HepG2 (cell line): ENCODE data around the gene PDGFB. TPM values are rescaled to one million over a fixed set of nuclear protein-coding genes. Genes with fewer than 3 reads are reported as not detected.

Source experiments
- CREM ChIP-seq, 2 experiments: sonication (generic) in 1 of 2; formaldehyde crosslinking in 1 of 2; IDR thresholded peaks; 2 replicates each; pipeline versions ENCODE4 v1.4.0 to v1.6.1; 2016 to 2020; ENCODE audit warnings: antibody characterized with exemption in 1 of 2, mild to moderate bottlenecking in 1 of 2, missing genetic modification reagents in 1 of 2
- DNMT1 ChIP-seq: sonication (generic); formaldehyde crosslinking; IDR thresholded peaks from 2 replicates; pipeline ENCODE4 v1.5.1; 2020; ENCODE audit warnings: mild to moderate bottlenecking, missing genetic modification reagents
- DR1 ChIP-seq: sonication (generic); formaldehyde crosslinking; IDR thresholded peaks from 2 replicates; pipeline ENCODE4 v1.8.0; 2021; ENCODE audit warnings: mild to moderate bottlenecking, missing genetic modification reagents, inconsistent platforms
- MED13 ChIP-seq: sonication (generic); formaldehyde crosslinking; IDR thresholded peaks from 2 replicates; pipeline ENCODE4 v1.5.0; 2020; ENCODE audit warnings: missing genetic modification reagents
- MED8 ChIP-seq: sonication (generic); formaldehyde crosslinking; IDR thresholded peaks from 2 replicates; pipeline ENCODE4 v1.8.1; 2023; ENCODE audit warnings: mild to moderate bottlenecking, missing genetic modification reagents; ENCODE audit not compliant: insufficient replicate concordance
- MTF1 ChIP-seq: sonication (generic); formaldehyde crosslinking; IDR thresholded peaks from 2 replicates; pipeline ENCODE4 v1.5.0; 2020; ENCODE audit warnings: missing genetic modification reagents
- NAIF1 ChIP-seq: sonication (generic); formaldehyde crosslinking; IDR thresholded peaks from 2 replicates; pipeline ENCODE4 v1.5.0; 2020; ENCODE audit warnings: mild to moderate bottlenecking, missing genetic modification reagents, borderline replicate concordance
- RAD51 ChIP-seq: fragments of 450-650 bp; IDR thresholded peaks from 2 replicates; pipeline ENCODE4 v1.6.1; 2016; ENCODE audit warnings: borderline replicate concordance
- SMYD3 ChIP-seq: sonication (generic); formaldehyde crosslinking; IDR thresholded peaks from 2 replicates; pipeline ENCODE4 v1.8.1; 2023; ENCODE audit warnings: mild to moderate bottlenecking, missing genetic modification reagents
- ZFP36L2 ChIP-seq: sonication (generic); formaldehyde crosslinking; IDR thresholded peaks from 2 replicates; pipeline ENCODE4 v1.4.0; 2020; ENCODE audit warnings: missing genetic modification reagents
- ZMYM4 ChIP-seq: sonication (generic); formaldehyde crosslinking; IDR thresholded peaks from 2 replicates; pipeline ENCODE4 v1.8.1; 2023; ENCODE audit warnings: mild to moderate bottlenecking, missing genetic modification reagents
- ZNF432 ChIP-seq: sonication (generic); formaldehyde crosslinking; IDR thresholded peaks from 2 replicates; pipeline ENCODE4 v1.5.0; 2020; ENCODE audit warnings: missing genetic modification reagents, mild to moderate bottlenecking, borderline replicate concordance
- ZNF747 ChIP-seq: sonication (generic); formaldehyde crosslinking; IDR thresholded peaks from 2 replicates; pipeline ENCODE4 v1.8.1; 2023; ENCODE audit warnings: missing genetic modification reagents, mild to moderate bottlenecking, borderline replicate concordance
- ZNF781 ChIP-seq: sonication (generic); formaldehyde crosslinking; IDR thresholded peaks from 2 replicates; pipeline ENCODE4 v1.5.1; 2020; ENCODE audit warnings: borderline replicate concordance, mild to moderate bottlenecking, missing genetic modification reagents; ENCODE audit errors: not compliant biosample characterization
- polyA plus RNA-seq, 8 experiments: library from polyadenylated mRNA; depleted of rRNA in 3 of 8; stranded (reverse) in 7 of 8; unstranded in 1 of 8; fragments of >200 nt; fragmentation: Illumina TruSeq in 4 of 8; extraction: Trizol in 4 of 8; gene quantifications; 2 replicates each; pipeline versions ENCODE4 v1.2.1 to v1.2.3, GENCODE V29; 2011 to 2016; ENCODE audit warnings: low read depth in 4 of 8, missing spikeins in 1 of 8, mixed read lengths in 1 of 8; ENCODE audit not compliant: insufficient read depth in 1 of 8
- total RNA-seq, 5 experiments: library from RNA; depleted of rRNA; stranded (reverse); fragments of >200 nt; fragmentation: Illumina TruSeq; extraction: Trizol; gene quantifications; 2 replicates each; pipeline ENCODE4 v1.2.3, GENCODE V29; 2016; ENCODE audit warnings: low read depth in 1 of 5
- TF ChIP-seq, protein P1 (sequence below): sonication (generic); formaldehyde crosslinking; IDR thresholded peaks from 2 replicates; pipeline ENCODE4 v1.4.0; 2020; ENCODE audit warnings: missing genetic modification reagents
- TF ChIP-seq, protein P2 (sequence below): sonication (generic); formaldehyde crosslinking; conservative IDR thresholded peaks from 2 replicates; pipeline ENCODE4 v1.4.0; 2020; ENCODE audit warnings: missing genetic modification reagents
- TF ChIP-seq, protein P3 (sequence below): sonication (generic); formaldehyde crosslinking; IDR thresholded peaks from 2 replicates; pipeline ENCODE4 v1.4.0; 2020; ENCODE audit warnings: missing genetic modification reagents
- TF ChIP-seq, protein P4 (sequence below): sonication (generic); formaldehyde crosslinking; IDR thresholded peaks from 2 replicates; pipeline ENCODE4 v1.4.0; 2020; ENCODE audit warnings: mild to moderate bottlenecking, low read depth, missing genetic modification reagents
- TF ChIP-seq, protein P5 (sequence below): IDR thresholded peaks from 2 replicates; pipeline ENCODE4 v1.6.1; 2018; ENCODE audit warnings: missing genetic modification reagents

Gene PDGFB
- total and polyA plus RNA-seq, 2 of the 13 experiments (the other 11 are each of a cell fraction or from before 2014, with no cell fraction given) = 1.4 to 10.1 TPM

DNA sequence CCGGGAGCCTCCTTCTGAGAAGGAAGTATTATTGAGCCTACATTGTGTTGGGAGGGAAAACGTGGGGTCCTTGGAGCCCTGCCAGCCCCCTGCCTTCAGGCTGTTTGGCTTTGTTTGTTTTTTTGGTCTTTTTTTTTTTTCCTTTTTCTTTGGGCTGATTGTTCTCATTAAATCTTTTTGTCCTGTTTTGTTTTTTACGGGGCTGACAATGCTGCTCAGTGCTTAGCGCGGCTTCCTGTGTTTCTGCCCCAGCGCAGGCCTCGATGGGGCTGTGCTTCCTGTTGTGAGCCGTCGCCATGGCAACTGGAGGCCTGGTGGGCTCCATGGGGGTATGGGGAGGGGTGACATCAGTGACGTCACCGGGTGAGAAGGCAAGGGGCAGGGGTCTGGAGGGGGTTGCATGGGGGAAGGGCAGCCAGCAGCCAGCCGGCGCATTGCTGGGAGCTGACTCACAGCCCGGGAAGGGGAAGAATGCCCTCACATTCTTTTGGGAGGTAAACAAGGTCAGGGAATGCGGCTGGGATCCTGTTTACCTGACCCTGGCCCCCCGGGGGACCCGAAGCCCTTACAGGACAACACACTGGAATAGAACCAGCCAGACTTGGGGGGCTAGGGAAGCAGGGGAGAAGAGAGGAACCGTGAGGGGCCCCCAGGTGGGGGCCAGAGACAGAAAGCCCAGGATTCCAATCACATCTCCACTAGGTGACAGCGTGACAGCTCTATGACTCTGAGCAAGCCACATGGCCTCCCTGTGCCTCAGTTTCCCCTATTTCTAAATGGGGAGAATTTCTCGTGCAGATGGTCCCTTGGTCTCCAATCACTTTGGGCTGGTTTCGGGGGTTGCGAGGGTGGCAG lies 70.1 kb downstream of the PDGFB start (continued):
- TF ChIP-seq, protein P1, sequence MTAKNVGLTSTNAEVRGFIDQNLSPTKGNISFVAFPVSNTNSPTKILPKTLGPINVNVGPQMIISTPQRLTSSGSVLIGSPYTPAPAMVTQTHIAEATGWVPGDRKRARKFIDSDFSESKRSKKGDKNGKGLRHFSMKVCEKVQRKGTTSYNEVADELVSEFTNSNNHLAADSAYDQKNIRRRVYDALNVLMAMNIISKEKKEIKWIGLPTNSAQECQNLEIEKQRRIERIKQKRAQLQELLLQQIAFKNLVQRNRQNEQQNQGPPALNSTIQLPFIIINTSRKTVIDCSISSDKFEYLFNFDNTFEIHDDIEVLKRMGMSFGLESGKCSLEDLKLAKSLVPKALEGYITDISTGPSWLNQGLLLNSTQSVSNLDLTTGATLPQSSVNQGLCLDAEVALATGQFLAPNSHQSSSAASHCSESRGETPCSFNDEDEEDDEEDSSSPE (CRISPR knock-in tag) = no peak; the same call in 1 of the 2 replicates
- no peak for TF ChIP-seq ZFP36L2 (CRISPR knock-in tag)
- TF ChIP-seq RAD51 = no peak
- TF ChIP-seq, protein P2, sequence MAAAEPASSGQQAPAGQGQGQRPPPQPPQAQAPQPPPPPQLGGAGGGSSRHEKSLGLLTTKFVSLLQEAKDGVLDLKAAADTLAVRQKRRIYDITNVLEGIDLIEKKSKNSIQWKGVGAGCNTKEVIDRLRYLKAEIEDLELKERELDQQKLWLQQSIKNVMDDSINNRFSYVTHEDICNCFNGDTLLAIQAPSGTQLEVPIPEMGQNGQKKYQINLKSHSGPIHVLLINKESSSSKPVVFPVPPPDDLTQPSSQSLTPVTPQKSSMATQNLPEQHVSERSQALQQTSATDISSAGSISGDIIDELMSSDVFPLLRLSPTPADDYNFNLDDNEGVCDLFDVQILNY = no peak
- TF ChIP-seq SMYD3 (CRISPR knock-in tag) = no peak
- TF ChIP-seq DR1 = no peak
- TF ChIP-seq MTF1 (CRISPR knock-in tag) = no peak
- no peak for TF ChIP-seq DNMT1 (CRISPR knock-in tag)
- 0 out of 2 replicates have a peak, but pooled peaks have one; percentile 43 for TF ChIP-seq ZMYM4 (CRISPR knock-in tag)
- no peak for TF ChIP-seq NAIF1
- TF ChIP-seq ZNF781 (CRISPR knock-in tag) = no peak
- TF ChIP-seq, protein P3, sequence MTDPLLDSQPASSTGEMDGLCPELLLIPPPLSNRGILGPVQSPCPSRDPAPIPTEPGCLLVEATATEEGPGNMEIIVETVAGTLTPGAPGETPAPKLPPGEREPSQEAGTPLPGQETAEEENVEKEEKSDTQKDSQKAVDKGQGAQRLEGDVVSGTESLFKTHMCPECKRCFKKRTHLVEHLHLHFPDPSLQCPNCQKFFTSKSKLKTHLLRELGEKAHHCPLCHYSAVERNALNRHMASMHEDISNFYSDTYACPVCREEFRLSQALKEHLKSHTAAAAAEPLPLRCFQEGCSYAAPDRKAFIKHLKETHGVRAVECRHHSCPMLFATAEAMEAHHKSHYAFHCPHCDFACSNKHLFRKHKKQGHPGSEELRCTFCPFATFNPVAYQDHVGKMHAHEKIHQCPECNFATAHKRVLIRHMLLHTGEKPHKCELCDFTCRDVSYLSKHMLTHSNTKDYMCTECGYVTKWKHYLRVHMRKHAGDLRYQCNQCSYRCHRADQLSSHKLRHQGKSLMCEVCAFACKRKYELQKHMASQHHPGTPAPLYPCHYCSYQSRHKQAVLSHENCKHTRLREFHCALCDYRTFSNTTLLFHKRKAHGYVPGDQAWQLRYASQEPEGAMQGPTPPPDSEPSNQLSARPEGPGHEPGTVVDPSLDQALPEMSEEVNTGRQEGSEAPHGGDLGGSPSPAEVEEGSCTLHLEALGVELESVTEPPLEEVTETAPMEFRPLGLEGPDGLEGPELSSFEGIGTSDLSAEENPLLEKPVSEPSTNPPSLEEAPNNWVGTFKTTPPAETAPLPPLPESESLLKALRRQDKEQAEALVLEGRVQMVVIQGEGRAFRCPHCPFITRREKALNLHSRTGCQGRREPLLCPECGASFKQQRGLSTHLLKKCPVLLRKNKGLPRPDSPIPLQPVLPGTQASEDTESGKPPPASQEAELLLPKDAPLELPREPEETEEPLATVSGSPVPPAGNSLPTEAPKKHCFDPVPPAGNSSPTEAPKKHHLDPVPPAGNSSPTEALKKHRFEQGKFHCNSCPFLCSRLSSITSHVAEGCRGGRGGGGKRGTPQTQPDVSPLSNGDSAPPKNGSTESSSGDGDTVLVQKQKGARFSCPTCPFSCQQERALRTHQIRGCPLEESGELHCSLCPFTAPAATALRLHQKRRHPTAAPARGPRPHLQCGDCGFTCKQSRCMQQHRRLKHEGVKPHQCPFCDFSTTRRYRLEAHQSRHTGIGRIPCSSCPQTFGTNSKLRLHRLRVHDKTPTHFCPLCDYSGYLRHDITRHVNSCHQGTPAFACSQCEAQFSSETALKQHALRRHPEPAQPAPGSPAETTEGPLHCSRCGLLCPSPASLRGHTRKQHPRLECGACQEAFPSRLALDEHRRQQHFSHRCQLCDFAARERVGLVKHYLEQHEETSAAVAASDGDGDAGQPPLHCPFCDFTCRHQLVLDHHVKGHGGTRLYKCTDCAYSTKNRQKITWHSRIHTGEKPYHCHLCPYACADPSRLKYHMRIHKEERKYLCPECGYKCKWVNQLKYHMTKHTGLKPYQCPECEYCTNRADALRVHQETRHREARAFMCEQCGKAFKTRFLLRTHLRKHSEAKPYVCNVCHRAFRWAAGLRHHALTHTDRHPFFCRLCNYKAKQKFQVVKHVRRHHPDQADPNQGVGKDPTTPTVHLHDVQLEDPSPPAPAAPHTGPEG (CRISPR knock-in tag) = no peak
- TF ChIP-seq ZNF747 = peak; percentile 44; the same call in 1 of the 2 replicates
- TF ChIP-seq CREM (IDR thresholded peaks at IDR 0.05) = peak; percentile 83
- no peak for TF ChIP-seq CREM (CRISPR knock-in tag; IDR thresholded peaks at IDR 0.05)
- no peak for TF ChIP-seq ZNF432 (CRISPR knock-in tag)
- no peak for TF ChIP-seq MED13
- TF ChIP-seq, protein P4, sequence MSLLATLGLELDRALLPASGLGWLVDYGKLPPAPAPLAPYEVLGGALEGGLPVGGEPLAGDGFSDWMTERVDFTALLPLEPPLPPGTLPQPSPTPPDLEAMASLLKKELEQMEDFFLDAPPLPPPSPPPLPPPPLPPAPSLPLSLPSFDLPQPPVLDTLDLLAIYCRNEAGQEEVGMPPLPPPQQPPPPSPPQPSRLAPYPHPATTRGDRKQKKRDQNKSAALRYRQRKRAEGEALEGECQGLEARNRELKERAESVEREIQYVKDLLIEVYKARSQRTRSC (CRISPR knock-in tag) = no peak
- TF ChIP-seq MED8 (CRISPR knock-in tag) = no peak
- TF ChIP-seq, protein P5, sequence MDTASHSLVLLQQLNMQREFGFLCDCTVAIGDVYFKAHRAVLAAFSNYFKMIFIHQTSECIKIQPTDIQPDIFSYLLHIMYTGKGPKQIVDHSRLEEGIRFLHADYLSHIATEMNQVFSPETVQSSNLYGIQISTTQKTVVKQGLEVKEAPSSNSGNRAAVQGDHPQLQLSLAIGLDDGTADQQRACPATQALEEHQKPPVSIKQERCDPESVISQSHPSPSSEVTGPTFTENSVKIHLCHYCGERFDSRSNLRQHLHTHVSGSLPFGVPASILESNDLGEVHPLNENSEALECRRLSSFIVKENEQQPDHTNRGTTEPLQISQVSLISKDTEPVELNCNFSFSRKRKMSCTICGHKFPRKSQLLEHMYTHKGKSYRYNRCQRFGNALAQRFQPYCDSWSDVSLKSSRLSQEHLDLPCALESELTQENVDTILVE (CRISPR knock-in tag) = peak; percentile 81
